IPS-NIHi7 (cell line): ENCODE results near the gene AGAP1.
A peak's percentile ranks its signal among the peaks of the same experiment; 100 is the strongest.

Experiments used
- DNase-seq: peaks from one replicate; pipeline ENCODE4 v3.0.0; 2012; ENCODE audit warnings: mixed read lengths; ENCODE audit errors: extremely low spot score

The AGAP1 gene

GRCh38 chr2:235508371-235509160, 14.7 kb downstream of the AGAP1 start:
- no peak for DNase-seq

GRCh38 chr2:235510318-235510717, 16.5 kb downstream of the AGAP1 start:
- DNase-seq, result no peak

GRCh38 chr2:235511187-235511661, 17.4 kb downstream of the AGAP1 start:
- DNase-seq, result peak; percentile 64

GRCh38 chr2:235511751-235512698, 18.2 kb downstream of the AGAP1 start:
- DNase-seq, result no peak

- no peak for DNase-seq
These were observed 18.8 kb downstream of the AGAP1 start for GRCh38 chr2:235512699-235513053.

GRCh38 chr2:235513984-235514626, 20.3 kb downstream of the AGAP1 start:
- DNase-seq, result no peak

- peak; percentile 49 for DNase-seq
These were observed 21.0 kb downstream of the AGAP1 start for GRCh38 chr2:235514627-235515363.

- no peak for DNase-seq
These were observed 21.5 kb downstream of the AGAP1 start for GRCh38 chr2:235515364-235515742.

- DNase-seq, result no peak
These were observed 22.0 kb downstream of the AGAP1 start for GRCh38 chr2:235515821-235516220.

GRCh38 chr2:235516257-235516656, 22.4 kb downstream of the AGAP1 start:
- DNase-seq, result no peak

- no peak for DNase-seq
These were observed 24.7 kb downstream of the AGAP1 start for GRCh38 chr2:235518322-235519090.

GRCh38 chr2:235520787-235521186, 26.9 kb downstream of the AGAP1 start:
- DNase-seq, result no peak

GRCh38 chr2:235521844-235522243, 28.0 kb downstream of the AGAP1 start:
- no peak for DNase-seq

GRCh38 chr2:235523021-235523420, 29.2 kb downstream of the AGAP1 start:
- DNase-seq, result no peak

- DNase-seq, result no peak
These were observed 29.8 kb downstream of the AGAP1 start for GRCh38 chr2:235523486-235524150.

- no peak for DNase-seq
These were observed 32.3 kb downstream of the AGAP1 start for GRCh38 chr2:235526166-235526565.

- peak; percentile 55 for DNase-seq
These were observed 34.1 kb downstream of the AGAP1 start for GRCh38 chr2:235527806-235528469.

- DNase-seq, result no peak
These were observed 35.8 kb downstream of the AGAP1 start for GRCh38 chr2:235529621-235530020.

GRCh38 chr2:235530735-235531134, 36.9 kb downstream of the AGAP1 start:
- no peak for DNase-seq

- DNase-seq, result no peak
These were observed 38.5 kb downstream of the AGAP1 start for GRCh38 chr2:235532307-235532706.
